ENCODE results near the gene PRAC1. TPM values are rescaled to one million over a fixed set of nuclear protein-coding genes. Genes with fewer than 3 reads are reported as not detected.

PRAC1 gene
- total and polyA plus RNA-seq, 2 donors (not counting 3 experiments of a cell fraction or from before 2014, with no cell fraction given): not detected

DNA sequence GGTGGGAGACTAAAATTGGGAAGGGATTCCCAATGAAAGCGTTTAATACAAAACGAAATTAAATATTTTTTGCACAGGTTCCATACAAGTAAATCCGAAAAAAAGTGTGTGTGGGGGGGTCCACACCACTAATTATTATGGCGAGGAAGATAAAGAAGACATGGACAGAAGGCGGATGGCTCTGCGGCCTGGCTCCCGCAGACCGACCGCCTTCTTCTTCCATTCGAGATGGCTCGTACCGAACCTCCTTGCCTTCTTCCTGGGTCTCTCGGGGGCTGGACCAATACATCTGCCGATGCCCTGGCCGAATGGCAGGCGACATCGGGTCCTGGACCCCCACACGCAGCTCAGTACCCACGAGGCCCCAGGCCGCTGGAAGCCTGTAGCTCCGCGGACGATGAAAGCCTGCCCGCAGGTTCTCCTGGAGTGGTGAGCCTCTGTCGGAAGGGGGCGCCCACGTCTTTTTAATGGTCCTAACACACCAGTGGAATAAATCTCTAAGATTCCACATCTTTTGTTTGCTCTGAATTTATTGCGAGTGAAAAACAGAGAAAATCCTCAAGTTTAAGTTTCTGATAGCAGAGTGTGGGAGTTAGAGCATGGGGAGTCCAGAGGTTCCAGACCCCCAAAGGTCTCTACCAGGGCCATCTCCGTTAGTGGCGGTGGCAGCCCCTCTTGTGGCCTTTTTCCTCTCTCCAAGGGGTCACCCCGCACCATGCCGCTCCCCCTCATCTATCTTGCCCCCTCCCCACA, 2.1 kb upstream of the PRAC1 start:
- TF ChIP-seq EZH2 (IDR thresholded peaks at IDR 0.05; ENCODE audit: borderline replicate concordance, low read depth, low read length, severe bottlenecking): no peak
- no peak for TF ChIP-seq MYC (IDR thresholded peaks at IDR 0.05; ENCODE audit: low read depth, low read length)
- TF ChIP-seq, protein P1, sequence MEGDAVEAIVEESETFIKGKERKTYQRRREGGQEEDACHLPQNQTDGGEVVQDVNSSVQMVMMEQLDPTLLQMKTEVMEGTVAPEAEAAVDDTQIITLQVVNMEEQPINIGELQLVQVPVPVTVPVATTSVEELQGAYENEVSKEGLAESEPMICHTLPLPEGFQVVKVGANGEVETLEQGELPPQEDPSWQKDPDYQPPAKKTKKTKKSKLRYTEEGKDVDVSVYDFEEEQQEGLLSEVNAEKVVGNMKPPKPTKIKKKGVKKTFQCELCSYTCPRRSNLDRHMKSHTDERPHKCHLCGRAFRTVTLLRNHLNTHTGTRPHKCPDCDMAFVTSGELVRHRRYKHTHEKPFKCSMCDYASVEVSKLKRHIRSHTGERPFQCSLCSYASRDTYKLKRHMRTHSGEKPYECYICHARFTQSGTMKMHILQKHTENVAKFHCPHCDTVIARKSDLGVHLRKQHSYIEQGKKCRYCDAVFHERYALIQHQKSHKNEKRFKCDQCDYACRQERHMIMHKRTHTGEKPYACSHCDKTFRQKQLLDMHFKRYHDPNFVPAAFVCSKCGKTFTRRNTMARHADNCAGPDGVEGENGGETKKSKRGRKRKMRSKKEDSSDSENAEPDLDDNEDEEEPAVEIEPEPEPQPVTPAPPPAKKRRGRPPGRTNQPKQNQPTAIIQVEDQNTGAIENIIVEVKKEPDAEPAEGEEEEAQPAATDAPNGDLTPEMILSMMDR (IDR thresholded peaks at IDR 0.05; ENCODE audit: extremely low read depth in 1 of 2, insufficient read depth in 1 of 2, low read depth in 1 of 2, low read length in 2 of 2): peak; percentile 74 to 81
- ChIA-PET CTCF (interaction anchor here (0.6 to 7.5 kb wide), 58 partner anchors 9 to 509 kb away, joined by 3 to 312 read pairs (median 6); partner anchors contain the start of genes ATP5MC1 and TTLL6), POLR2A (interaction anchor here (0.6 kb wide), 1 partner anchor 30 kb away, joined by 3 read pairs; no protein-coding TSS in a partner anchor)
- no peaks in the 10 kb centered on the region for H3K79me2 ChIP-seq (ENCODE audit: control insufficient read depth, insufficient read depth, low read length)
- H3K9me3 ChIP-seq (replicated peaks; ENCODE audit: control insufficient read depth, insufficient read depth, low read length): no peaks in the 10 kb centered on the region
- peak; percentile 69 for DNase-seq (ENCODE audit: low read depth, low spot score)
- no peak overlapping the region for H3K9ac ChIP-seq (replicated peaks; ENCODE audit: extremely low read depth, insufficient read depth, low read length)
- no peaks in the 10 kb centered on the region for H3K9me1 ChIP-seq (replicated peaks; ENCODE audit: control insufficient read depth, extremely low read depth, insufficient read depth, low read length)
- intact Hi-C loops (cut with micrococcal nuclease): loop anchor here (1.0 to 2.0 kb wide), 3 partner anchors 46 to 154 kb away; no protein-coding TSS in a partner anchor
- H2AFZ ChIP-seq (ENCODE audit: low read depth, low read length): no peak overlapping the region
- H3K4me1 ChIP-seq (ENCODE audit: control insufficient read depth, extremely low read depth, insufficient read depth, low read length): peaks cover 5% of the 10 kb centered on the region
- peak; percentile 78 for FAIRE-seq
- BruUV-seq (replicated peaks): no TSS peak
- no peak overlapping the region for H3K4me2 ChIP-seq (ENCODE audit: insufficient read depth, low read length)
- dilution Hi-C loops (cut with MboI; ENCODE audit: extremely low pct_ligation_motif_present, low sequenced_read_pairs): no loop called here
- no peak overlapping the region for H3K27ac ChIP-seq (ENCODE audit: insufficient read depth, low read depth, low read length)
- H3K27me3 ChIP-seq (ENCODE audit: control insufficient read depth in 2 of 2, insufficient read depth in 2 of 2, low read length in 2 of 2): peaks cover 93 to 98% of the 10 kb centered on the region in 2 experiments
- no peaks in the 10 kb centered on the region for H3K36me3 ChIP-seq (ENCODE audit: control insufficient read depth in 2 of 2, extremely low read depth in 1 of 2, insufficient read depth in 2 of 2, low read length in 2 of 2)
- no peaks in the 10 kb centered on the region for H4K20me1 ChIP-seq (replicated peaks; ENCODE audit: control insufficient read depth, extremely low read depth, insufficient read depth, low read length)
- H3K4me3 ChIP-seq (replicated peaks in 1 of 3; ENCODE audit: insufficient read depth in 1 of 3, low read depth in 1 of 3, low read length in 3 of 3): no peak overlapping the region
